ENCODE measurements around the gene COL13A1.

The COL13A1 gene

GRCh38 chr10:69801434-69802315 lies at the start of gene COL13A1:
COL13A1 (plus strand) TSS chr10:69801906; CDS start chr10:69802424, 518 bp downstream.
- H3K36me3 ChIP-seq (ENCODE audit: control insufficient read depth, insufficient read depth, low read length) = no peaks in the 10 kb centered on the region
- no peaks in the 10 kb centered on the region for H3K9me3 ChIP-seq (ENCODE audit: control insufficient read depth, insufficient read depth, low read length)
- H3K4me1 ChIP-seq (ENCODE audit: control insufficient read depth, insufficient read depth, low read length) = peaks cover 28% of the 10 kb centered on the region
- peak within 1 kb of the TSS; percentile 36 for H3K27ac ChIP-seq (ENCODE audit: low read depth, low read length)
- peak within 1 kb of the TSS; percentile 76 for H3K4me3 ChIP-seq (ENCODE audit: low read depth, low read length)
- peak within 1 kb of the TSS; percentile 19; the same call in 1 of the 2 replicates for H3K9ac ChIP-seq (ENCODE audit: low read depth, low read length)
- H3K27me3 ChIP-seq (ENCODE audit: control insufficient read depth, insufficient read depth, low read length) = peaks cover 30% of the 10 kb centered on the region

GRCh38 chr10:69752479-69752878 lies 49.2 kb upstream of the COL13A1 start:
- Histone ChIP-seq H3K36me3 (ENCODE audit: control insufficient read depth, insufficient read depth, low read length) (no peaks in the 10 kb centered on the region), H3K4me1 (ENCODE audit: control insufficient read depth, insufficient read depth, low read length) (0 out of 2 replicates have a peak, but pooled peaks cover 4% of the 10 kb centered on the region)

GRCh38 chr10:69756279-69756678 lies 45.4 kb upstream of the COL13A1 start:
- no peaks in the 10 kb centered on the region for H3K36me3 ChIP-seq (ENCODE audit: control insufficient read depth, insufficient read depth, low read length)
- H3K4me3 ChIP-seq (ENCODE audit: low read depth, low read length) = no peak overlapping the region
- H3K9ac ChIP-seq (ENCODE audit: low read depth, low read length) = no peak overlapping the region

More at GRCh38 chr10:69752479-69752878, 49.2 kb upstream of the COL13A1 start:
- Histone ChIP-seq H3K4me3 (ENCODE audit: low read depth, low read length) (no peak overlapping the region), H3K27ac (ENCODE audit: low read depth, low read length) (no peak overlapping the region), H3K27me3 (ENCODE audit: control insufficient read depth, insufficient read depth, low read length) (peaks cover 10% of the 10 kb centered on the region), H3K9ac (ENCODE audit: low read depth, low read length) (no peak overlapping the region), H3K9me3 (ENCODE audit: control insufficient read depth, insufficient read depth, low read length) (no peaks in the 10 kb centered on the region)

GRCh38 chr10:69757206-69757552 lies 44.5 kb upstream of the COL13A1 start:
- H3K36me3 ChIP-seq (ENCODE audit: control insufficient read depth, insufficient read depth, low read length) = no peaks in the 10 kb centered on the region
- H3K9ac ChIP-seq (ENCODE audit: low read depth, low read length) = no peak overlapping the region
- H3K4me1 ChIP-seq (ENCODE audit: control insufficient read depth, insufficient read depth, low read length) = 0 out of 2 replicates have a peak, but pooled peaks cover 4% of the 10 kb centered on the region
- H3K27me3 ChIP-seq (ENCODE audit: control insufficient read depth, insufficient read depth, low read length) = peaks cover 4% of the 10 kb centered on the region
- H3K4me3 ChIP-seq (ENCODE audit: low read depth, low read length) = no peak overlapping the region
- no peaks in the 10 kb centered on the region for H3K9me3 ChIP-seq (ENCODE audit: control insufficient read depth, insufficient read depth, low read length)
- H3K27ac ChIP-seq (ENCODE audit: low read depth, low read length) = no peak overlapping the region

More at GRCh38 chr10:69756279-69756678, 45.4 kb upstream of the COL13A1 start:
- Histone ChIP-seq H3K4me1 (ENCODE audit: control insufficient read depth, insufficient read depth, low read length) (0 out of 2 replicates have a peak, but pooled peaks cover 4% of the 10 kb centered on the region), H3K27ac (ENCODE audit: low read depth, low read length) (no peak overlapping the region), H3K27me3 (ENCODE audit: control insufficient read depth, insufficient read depth, low read length) (peaks cover 10% of the 10 kb centered on the region), H3K9me3 (ENCODE audit: control insufficient read depth, insufficient read depth, low read length) (no peaks in the 10 kb centered on the region)

- Histone ChIP-seq H3K27me3 (ENCODE audit: control insufficient read depth, insufficient read depth, low read length) (peaks cover 3% of the 10 kb centered on the region; the same call in 1 of the 2 replicates), H3K4me1 (ENCODE audit: control insufficient read depth, insufficient read depth, low read length) (no peaks in the 10 kb centered on the region), H3K4me3 (ENCODE audit: low read depth, low read length) (no peak overlapping the region), H3K27ac (ENCODE audit: low read depth, low read length) (no peak overlapping the region), H3K9ac (ENCODE audit: low read depth, low read length) (no peak overlapping the region), H3K9me3 (ENCODE audit: control insufficient read depth, insufficient read depth, low read length) (no peaks in the 10 kb centered on the region), H3K36me3 (ENCODE audit: control insufficient read depth, insufficient read depth, low read length) (no peaks in the 10 kb centered on the region)
These were observed 44.0 kb upstream of the COL13A1 start for GRCh38 chr10:69757553-69758309.

- Histone ChIP-seq H3K36me3 (ENCODE audit: control insufficient read depth, insufficient read depth, low read length) (no peaks in the 10 kb centered on the region), H3K27me3 (ENCODE audit: control insufficient read depth, insufficient read depth, low read length) (no peaks in the 10 kb centered on the region), H3K4me3 (ENCODE audit: low read depth, low read length) (no peak overlapping the region), H3K9me3 (ENCODE audit: control insufficient read depth, insufficient read depth, low read length) (no peaks in the 10 kb centered on the region), H3K9ac (ENCODE audit: low read depth, low read length) (no peak overlapping the region), H3K27ac (ENCODE audit: low read depth, low read length) (no peak overlapping the region), H3K4me1 (ENCODE audit: control insufficient read depth, insufficient read depth, low read length) (no peaks in the 10 kb centered on the region)
These were observed 43.4 kb upstream of the COL13A1 start for GRCh38 chr10:69758310-69758728.

GRCh38 chr10:69759641-69760040 lies 42.1 kb upstream of the COL13A1 start:
- Histone ChIP-seq H3K27ac (ENCODE audit: low read depth, low read length) (no peak overlapping the region), H3K27me3 (ENCODE audit: control insufficient read depth, insufficient read depth, low read length) (no peaks in the 10 kb centered on the region), H3K4me1 (ENCODE audit: control insufficient read depth, insufficient read depth, low read length) (no peaks in the 10 kb centered on the region), H3K9ac (ENCODE audit: low read depth, low read length) (no peak overlapping the region), H3K9me3 (ENCODE audit: control insufficient read depth, insufficient read depth, low read length) (no peaks in the 10 kb centered on the region), H3K4me3 (ENCODE audit: low read depth, low read length) (no peak overlapping the region), H3K36me3 (ENCODE audit: control insufficient read depth, insufficient read depth, low read length) (no peaks in the 10 kb centered on the region)

- Histone ChIP-seq H3K4me1 (ENCODE audit: control insufficient read depth, insufficient read depth, low read length) (no peaks in the 10 kb centered on the region), H3K4me3 (ENCODE audit: low read depth, low read length) (no peak overlapping the region), H3K36me3 (ENCODE audit: control insufficient read depth, insufficient read depth, low read length) (no peaks in the 10 kb centered on the region), H3K27me3 (ENCODE audit: control insufficient read depth, insufficient read depth, low read length) (no peaks in the 10 kb centered on the region), H3K9ac (ENCODE audit: low read depth, low read length) (no peak overlapping the region), H3K27ac (ENCODE audit: low read depth, low read length) (no peak overlapping the region), H3K9me3 (ENCODE audit: control insufficient read depth, insufficient read depth, low read length) (no peaks in the 10 kb centered on the region)
These were observed 41.6 kb upstream of the COL13A1 start for GRCh38 chr10:69760072-69760471.

GRCh38 chr10:69761320-69761719 lies 40.4 kb upstream of the COL13A1 start:
- no peaks in the 10 kb centered on the region for H3K9me3 ChIP-seq (ENCODE audit: control insufficient read depth, insufficient read depth, low read length)
- no peaks in the 10 kb centered on the region for H3K36me3 ChIP-seq (ENCODE audit: control insufficient read depth, insufficient read depth, low read length)
- H3K27me3 ChIP-seq (ENCODE audit: control insufficient read depth, insufficient read depth, low read length) = no peaks in the 10 kb centered on the region
- no peaks in the 10 kb centered on the region for H3K4me1 ChIP-seq (ENCODE audit: control insufficient read depth, insufficient read depth, low read length)
- no peak overlapping the region for H3K9ac ChIP-seq (ENCODE audit: low read depth, low read length)
- H3K27ac ChIP-seq (ENCODE audit: low read depth, low read length) = no peak overlapping the region
- no peak overlapping the region for H3K4me3 ChIP-seq (ENCODE audit: low read depth, low read length)

GRCh38 chr10:69766161-69766910 lies 35.4 kb upstream of the COL13A1 start:
- no peak overlapping the region for H3K27ac ChIP-seq (ENCODE audit: low read depth, low read length)
- H3K9ac ChIP-seq (ENCODE audit: low read depth, low read length) = no peak overlapping the region
- H3K36me3 ChIP-seq (ENCODE audit: control insufficient read depth, insufficient read depth, low read length) = no peaks in the 10 kb centered on the region

More at GRCh38 chr10:69766161-69766910, 35.4 kb upstream of the COL13A1 start:
- H3K4me1 ChIP-seq (ENCODE audit: control insufficient read depth, insufficient read depth, low read length) = peaks cover 12% of the 10 kb centered on the region
- H3K27me3 ChIP-seq (ENCODE audit: control insufficient read depth, insufficient read depth, low read length) = no peaks in the 10 kb centered on the region; the same call in 1 of the 2 replicates
- H3K9me3 ChIP-seq (ENCODE audit: control insufficient read depth, insufficient read depth, low read length) = no peaks in the 10 kb centered on the region
- H3K4me3 ChIP-seq (ENCODE audit: low read depth, low read length) = no peak overlapping the region
